K562 (cell line): ENCODE data around the gene FBXO44. TPM values are rescaled to one million over a fixed set of nuclear protein-coding genes. Genes with fewer than 3 reads are reported as not detected.

Source experiments
- GTF2A2 ChIP-seq: IDR thresholded peaks from 2 replicates; pipeline ENCODE4 v1.6.1; 2016; ENCODE audit warnings: mild to moderate bottlenecking, missing genetic modification characterization, missing compliant biosample characterization
- ILK ChIP-seq: fragments of 450-650 bp; IDR thresholded peaks from 2 replicates; pipeline ENCODE4 v1.6.1; 2016; ENCODE audit warnings: missing genetic modification characterization, low read depth, mild to moderate bottlenecking, missing compliant biosample characterization, moderate library complexity, borderline replicate concordance
- L3MBTL2 ChIP-seq: fragments of 450-650 bp; IDR thresholded peaks from 2 replicates; pipeline ENCODE4 v1.6.1; 2016; ENCODE audit warnings: mild to moderate bottlenecking, moderate library complexity
- NONO ChIP-seq, 2 experiments: fragments of 200-400 bp in 1 of 2; fragments of 450-650 bp in 1 of 2; formaldehyde crosslinking in 1 of 2; IDR thresholded peaks; 2 replicates each; pipeline ENCODE4 v1.6.1; 2017; ENCODE audit warnings: low read depth in 2 of 2, mild to moderate bottlenecking in 2 of 2, moderate library complexity in 2 of 2, low read length in 1 of 2
- ZNF282 ChIP-seq: sonication (generic); formaldehyde crosslinking; IDR thresholded peaks from 2 replicates; pipeline ENCODE4 v1.8.1; 2023; ENCODE audit warnings: missing genetic modification reagents
- ZNF583 ChIP-seq: fragments of 250-450 bp; sonication (Bioruptor Pico); IDR thresholded peaks from 2 replicates; pipeline ENCODE4 v1.4.0; 2020
- polyA plus RNA-seq, 8 experiments: library from polyadenylated mRNA; depleted of rRNA in 4 of 8; stranded (reverse) in 5 of 8; unstranded in 3 of 8; fragments of >200 nt; fragmentation: Nextera tagmentation in 2 of 8; fragmentation: Illumina TruSeq in 1 of 8; extraction: Ambion mirVana in 2 of 8; extraction: Trizol in 1 of 8; gene quantifications; 2 replicates each; pipeline versions ENCODE4 v1.2.1 to v1.2.3, GENCODE V29; 2011 to 2014; ENCODE audit warnings: inconsistent platforms in 1 of 8, missing spikeins in 1 of 8
- total RNA-seq, 7 experiments: library from RNA; depleted of rRNA in 6 of 7; stranded (reverse); fragments of >200 nt in 6 of 7; fragmentation: Illumina TruSeq in 2 of 7; extraction: Trizol in 2 of 7; gene quantifications; 2 replicates each; pipeline versions ENCODE4 v1.2.1 to v1.2.3, GENCODE V29; 2011 to 2021; ENCODE audit warnings: low replicate concordance in 1 of 7
- TF ChIP-seq, protein P1 (sequence below): sonication (generic); formaldehyde crosslinking; IDR thresholded peaks from 2 replicates; pipeline ENCODE4 v1.8.0; 2022; ENCODE audit warnings: mild to moderate bottlenecking, missing genetic modification reagents
- TF ChIP-seq, protein P2 (sequence below): sonication (generic); formaldehyde crosslinking; IDR thresholded peaks from 2 replicates; pipeline ENCODE4 v1.8.0; 2022; ENCODE audit warnings: missing genetic modification reagents, mild to moderate bottlenecking, borderline replicate concordance
- TF ChIP-seq, protein P3 (sequence below): fragments of 150-350 bp; IDR thresholded peaks from 2 replicates; pipeline ENCODE4 v1.6.1; 2014; ENCODE audit warnings: low read depth, mild to moderate bottlenecking, low read length, borderline replicate concordance
- TF ChIP-seq, protein P4 (sequence below): fragments of 450-650 bp; IDR thresholded peaks from 2 replicates; pipeline ENCODE4 v1.6.1; 2017; ENCODE audit warnings: antibody characterized with exemption, mild to moderate bottlenecking

The FBXO44 gene
- total and polyA plus RNA-seq, 9 of the 15 experiments (the other 6 are each of a cell fraction or from before 2014, with no cell fraction given), result 0.69 to 20.9 (median 6.7) TPM

DNA sequence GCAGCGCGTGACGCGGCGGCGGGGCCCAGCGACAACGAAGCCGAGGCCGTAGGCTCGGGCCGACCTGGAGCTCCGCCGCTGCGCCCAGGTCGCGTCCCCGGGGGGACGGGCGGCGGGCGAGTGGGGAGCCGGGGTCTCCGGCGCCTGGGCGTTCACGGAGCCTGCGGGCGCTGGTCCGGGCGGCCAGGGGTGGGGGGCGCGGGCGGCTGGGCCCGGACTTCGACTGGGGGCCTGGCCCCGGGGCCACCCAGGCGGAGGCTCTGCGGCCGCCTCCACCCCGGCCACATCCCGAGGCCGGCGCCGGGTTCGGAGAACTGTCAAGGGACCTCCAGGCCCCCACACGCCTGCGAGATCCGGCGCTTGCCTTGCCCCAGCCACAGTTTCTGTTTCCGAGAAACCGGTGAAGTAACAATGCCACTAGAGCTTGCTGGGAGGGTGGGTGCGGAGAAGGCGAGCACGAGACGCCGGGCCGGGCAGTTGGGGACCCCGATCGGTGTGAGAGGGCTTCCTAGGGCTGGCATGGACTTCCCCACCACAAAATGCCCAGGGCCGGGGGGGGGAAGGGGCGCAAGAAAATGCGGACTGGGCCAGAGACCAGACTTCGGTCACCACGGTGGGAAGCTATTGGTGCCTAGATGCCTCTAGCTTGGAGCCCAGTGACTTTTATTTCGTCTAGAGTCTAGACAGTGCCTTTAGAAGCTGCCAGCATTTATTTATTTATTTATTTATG, 9.8 kb downstream of the FBXO44 start (continued):
- TF ChIP-seq, protein P1, sequence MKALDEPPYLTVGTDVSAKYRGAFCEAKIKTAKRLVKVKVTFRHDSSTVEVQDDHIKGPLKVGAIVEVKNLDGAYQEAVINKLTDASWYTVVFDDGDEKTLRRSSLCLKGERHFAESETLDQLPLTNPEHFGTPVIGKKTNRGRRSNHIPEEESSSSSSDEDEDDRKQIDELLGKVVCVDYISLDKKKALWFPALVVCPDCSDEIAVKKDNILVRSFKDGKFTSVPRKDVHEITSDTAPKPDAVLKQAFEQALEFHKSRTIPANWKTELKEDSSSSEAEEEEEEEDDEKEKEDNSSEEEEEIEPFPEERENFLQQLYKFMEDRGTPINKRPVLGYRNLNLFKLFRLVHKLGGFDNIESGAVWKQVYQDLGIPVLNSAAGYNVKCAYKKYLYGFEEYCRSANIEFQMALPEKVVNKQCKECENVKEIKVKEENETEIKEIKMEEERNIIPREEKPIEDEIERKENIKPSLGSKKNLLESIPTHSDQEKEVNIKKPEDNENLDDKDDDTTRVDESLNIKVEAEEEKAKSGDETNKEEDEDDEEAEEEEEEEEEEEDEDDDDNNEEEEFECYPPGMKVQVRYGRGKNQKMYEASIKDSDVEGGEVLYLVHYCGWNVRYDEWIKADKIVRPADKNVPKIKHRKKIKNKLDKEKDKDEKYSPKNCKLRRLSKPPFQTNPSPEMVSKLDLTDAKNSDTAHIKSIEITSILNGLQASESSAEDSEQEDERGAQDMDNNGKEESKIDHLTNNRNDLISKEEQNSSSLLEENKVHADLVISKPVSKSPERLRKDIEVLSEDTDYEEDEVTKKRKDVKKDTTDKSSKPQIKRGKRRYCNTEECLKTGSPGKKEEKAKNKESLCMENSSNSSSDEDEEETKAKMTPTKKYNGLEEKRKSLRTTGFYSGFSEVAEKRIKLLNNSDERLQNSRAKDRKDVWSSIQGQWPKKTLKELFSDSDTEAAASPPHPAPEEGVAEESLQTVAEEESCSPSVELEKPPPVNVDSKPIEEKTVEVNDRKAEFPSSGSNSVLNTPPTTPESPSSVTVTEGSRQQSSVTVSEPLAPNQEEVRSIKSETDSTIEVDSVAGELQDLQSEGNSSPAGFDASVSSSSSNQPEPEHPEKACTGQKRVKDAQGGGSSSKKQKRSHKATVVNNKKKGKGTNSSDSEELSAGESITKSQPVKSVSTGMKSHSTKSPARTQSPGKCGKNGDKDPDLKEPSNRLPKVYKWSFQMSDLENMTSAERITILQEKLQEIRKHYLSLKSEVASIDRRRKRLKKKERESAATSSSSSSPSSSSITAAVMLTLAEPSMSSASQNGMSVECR (CRISPR knock-in tag), result peak; percentile 2; the same call in 1 of the 2 replicates
- TF ChIP-seq, protein P2, sequence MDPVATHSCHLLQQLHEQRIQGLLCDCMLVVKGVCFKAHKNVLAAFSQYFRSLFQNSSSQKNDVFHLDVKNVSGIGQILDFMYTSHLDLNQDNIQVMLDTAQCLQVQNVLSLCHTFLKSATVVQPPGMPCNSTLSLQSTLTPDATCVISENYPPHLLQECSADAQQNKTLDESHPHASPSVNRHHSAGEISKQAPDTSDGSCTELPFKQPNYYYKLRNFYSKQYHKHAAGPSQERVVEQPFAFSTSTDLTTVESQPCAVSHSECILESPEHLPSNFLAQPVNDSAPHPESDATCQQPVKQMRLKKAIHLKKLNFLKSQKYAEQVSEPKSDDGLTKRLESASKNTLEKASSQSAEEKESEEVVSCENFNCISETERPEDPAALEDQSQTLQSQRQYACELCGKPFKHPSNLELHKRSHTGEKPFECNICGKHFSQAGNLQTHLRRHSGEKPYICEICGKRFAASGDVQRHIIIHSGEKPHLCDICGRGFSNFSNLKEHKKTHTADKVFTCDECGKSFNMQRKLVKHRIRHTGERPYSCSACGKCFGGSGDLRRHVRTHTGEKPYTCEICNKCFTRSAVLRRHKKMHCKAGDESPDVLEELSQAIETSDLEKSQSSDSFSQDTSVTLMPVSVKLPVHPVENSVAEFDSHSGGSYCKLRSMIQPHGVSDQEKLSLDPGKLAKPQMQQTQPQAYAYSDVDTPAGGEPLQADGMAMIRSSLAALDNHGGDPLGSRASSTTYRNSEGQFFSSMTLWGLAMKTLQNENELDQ, result no peak
- peak in 1 of 2 experiments; percentile 8; a peak in 1 of 4 replicates for TF ChIP-seq NONO (IDR thresholded peaks at IDR 0.05; ENCODE audit: low read depth in 2 of 2, low read length in 1 of 2)
- no peak for TF ChIP-seq ZNF583 (CRISPR knock-in tag)
- TF ChIP-seq, protein P3, sequence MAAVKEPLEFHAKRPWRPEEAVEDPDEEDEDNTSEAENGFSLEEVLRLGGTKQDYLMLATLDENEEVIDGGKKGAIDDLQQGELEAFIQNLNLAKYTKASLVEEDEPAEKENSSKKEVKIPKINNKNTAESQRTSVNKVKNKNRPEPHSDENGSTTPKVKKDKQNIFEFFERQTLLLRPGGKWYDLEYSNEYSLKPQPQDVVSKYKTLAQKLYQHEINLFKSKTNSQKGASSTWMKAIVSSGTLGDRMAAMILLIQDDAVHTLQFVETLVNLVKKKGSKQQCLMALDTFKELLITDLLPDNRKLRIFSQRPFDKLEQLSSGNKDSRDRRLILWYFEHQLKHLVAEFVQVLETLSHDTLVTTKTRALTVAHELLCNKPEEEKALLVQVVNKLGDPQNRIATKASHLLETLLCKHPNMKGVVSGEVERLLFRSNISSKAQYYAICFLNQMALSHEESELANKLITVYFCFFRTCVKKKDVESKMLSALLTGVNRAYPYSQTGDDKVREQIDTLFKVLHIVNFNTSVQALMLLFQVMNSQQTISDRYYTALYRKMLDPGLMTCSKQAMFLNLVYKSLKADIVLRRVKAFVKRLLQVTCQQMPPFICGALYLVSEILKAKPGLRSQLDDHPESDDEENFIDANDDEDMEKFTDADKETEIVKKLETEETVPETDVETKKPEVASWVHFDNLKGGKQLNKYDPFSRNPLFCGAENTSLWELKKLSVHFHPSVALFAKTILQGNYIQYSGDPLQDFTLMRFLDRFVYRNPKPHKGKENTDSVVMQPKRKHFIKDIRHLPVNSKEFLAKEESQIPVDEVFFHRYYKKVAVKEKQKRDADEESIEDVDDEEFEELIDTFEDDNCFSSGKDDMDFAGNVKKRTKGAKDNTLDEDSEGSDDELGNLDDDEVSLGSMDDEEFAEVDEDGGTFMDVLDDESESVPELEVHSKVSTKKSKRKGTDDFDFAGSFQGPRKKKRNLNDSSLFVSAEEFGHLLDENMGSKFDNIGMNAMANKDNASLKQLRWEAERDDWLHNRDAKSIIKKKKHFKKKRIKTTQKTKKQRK, result no peak
- TF ChIP-seq ZNF282 (CRISPR knock-in tag), result no peak
- TF ChIP-seq, protein P4, sequence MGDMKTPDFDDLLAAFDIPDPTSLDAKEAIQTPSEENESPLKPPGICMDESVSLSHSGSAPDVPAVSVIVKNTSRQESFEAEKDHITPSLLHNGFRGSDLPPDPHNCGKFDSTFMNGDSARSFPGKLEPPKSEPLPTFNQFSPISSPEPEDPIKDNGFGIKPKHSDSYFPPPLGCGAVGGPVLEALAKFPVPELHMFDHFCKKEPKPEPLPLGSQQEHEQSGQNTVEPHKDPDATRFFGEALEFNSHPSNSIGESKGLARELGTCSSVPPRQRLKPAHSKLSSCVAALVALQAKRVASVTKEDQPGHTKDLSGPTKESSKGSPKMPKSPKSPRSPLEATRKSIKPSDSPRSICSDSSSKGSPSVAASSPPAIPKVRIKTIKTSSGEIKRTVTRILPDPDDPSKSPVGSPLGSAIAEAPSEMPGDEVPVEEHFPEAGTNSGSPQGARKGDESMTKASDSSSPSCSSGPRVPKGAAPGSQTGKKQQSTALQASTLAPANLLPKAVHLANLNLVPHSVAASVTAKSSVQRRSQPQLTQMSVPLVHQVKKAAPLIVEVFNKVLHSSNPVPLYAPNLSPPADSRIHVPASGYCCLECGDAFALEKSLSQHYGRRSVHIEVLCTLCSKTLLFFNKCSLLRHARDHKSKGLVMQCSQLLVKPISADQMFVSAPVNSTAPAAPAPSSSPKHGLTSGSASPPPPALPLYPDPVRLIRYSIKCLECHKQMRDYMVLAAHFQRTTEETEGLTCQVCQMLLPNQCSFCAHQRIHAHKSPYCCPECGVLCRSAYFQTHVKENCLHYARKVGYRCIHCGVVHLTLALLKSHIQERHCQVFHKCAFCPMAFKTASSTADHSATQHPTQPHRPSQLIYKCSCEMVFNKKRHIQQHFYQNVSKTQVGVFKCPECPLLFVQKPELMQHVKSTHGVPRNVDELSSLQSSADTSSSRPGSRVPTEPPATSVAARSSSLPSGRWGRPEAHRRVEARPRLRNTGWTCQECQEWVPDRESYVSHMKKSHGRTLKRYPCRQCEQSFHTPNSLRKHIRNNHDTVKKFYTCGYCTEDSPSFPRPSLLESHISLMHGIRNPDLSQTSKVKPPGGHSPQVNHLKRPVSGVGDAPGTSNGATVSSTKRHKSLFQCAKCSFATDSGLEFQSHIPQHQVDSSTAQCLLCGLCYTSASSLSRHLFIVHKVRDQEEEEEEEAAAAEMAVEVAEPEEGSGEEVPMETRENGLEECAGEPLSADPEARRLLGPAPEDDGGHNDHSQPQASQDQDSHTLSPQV, result 0 out of 2 replicates have a peak, but pooled peaks have one; percentile 55
- peak; percentile 28 for TF ChIP-seq L3MBTL2
- TF ChIP-seq ILK (tag), result no peak
- TF ChIP-seq GTF2A2 (tag), result no peak
